Measurements from ENCODE around the gene SETBP1.

Gene SETBP1

GRCh38 chr18:44959013-44959412 is 278.3 kb downstream of the SETBP1 start:
- Histone ChIP-seq H3K27me3 (ENCODE audit: insufficient read depth, low read length) (no peaks in the 10 kb centered on the region), H3K36me3 (ENCODE audit: insufficient read depth, low read depth, low read length) (no peaks in the 10 kb centered on the region), H3K4me3 (ENCODE audit: low read length) (no peak overlapping the region), H3K4me1 (ENCODE audit: insufficient read depth, low read length) (no peaks in the 10 kb centered on the region), H3K27ac (ENCODE audit: low read length) (no peak overlapping the region), H3K9me3 (ENCODE audit: insufficient read depth, low read depth, low read length) (no peaks in the 10 kb centered on the region), H3K9ac (ENCODE audit: low read depth, low read length) (no peak overlapping the region)

- Histone ChIP-seq H3K27ac (ENCODE audit: low read length) (no peak overlapping the region), H3K4me1 (ENCODE audit: insufficient read depth, low read length) (no peaks in the 10 kb centered on the region), H3K27me3 (ENCODE audit: insufficient read depth, low read length) (no peaks in the 10 kb centered on the region), H3K36me3 (ENCODE audit: insufficient read depth, low read depth, low read length) (no peaks in the 10 kb centered on the region), H3K9ac (ENCODE audit: low read depth, low read length) (no peak overlapping the region), H3K4me3 (ENCODE audit: low read length) (no peak overlapping the region), H3K9me3 (ENCODE audit: insufficient read depth, low read depth, low read length) (no peaks in the 10 kb centered on the region)
Observed at GRCh38 chr18:44960580-44960979, 279.9 kb downstream of the SETBP1 start.

- no peaks in the 10 kb centered on the region for H3K4me1 ChIP-seq (ENCODE audit: insufficient read depth, low read length)
- H3K36me3 ChIP-seq (ENCODE audit: insufficient read depth, low read depth, low read length) = no peaks in the 10 kb centered on the region
- H3K4me3 ChIP-seq (ENCODE audit: low read length) = no peak overlapping the region
- H3K9me3 ChIP-seq (ENCODE audit: insufficient read depth, low read depth, low read length) = no peaks in the 10 kb centered on the region
- no peaks in the 10 kb centered on the region for H3K27me3 ChIP-seq (ENCODE audit: insufficient read depth, low read length)
- H3K27ac ChIP-seq (ENCODE audit: low read length) = no peak overlapping the region
- H3K9ac ChIP-seq (ENCODE audit: low read depth, low read length) = no peak overlapping the region
Observed at GRCh38 chr18:44961288-44961995, 280.8 kb downstream of the SETBP1 start.

GRCh38 chr18:44967599-44967998 is 286.9 kb downstream of the SETBP1 start:
- no peak overlapping the region for H3K27ac ChIP-seq (ENCODE audit: low read length)
- no peak overlapping the region for H3K4me3 ChIP-seq (ENCODE audit: low read length)
- H3K4me1 ChIP-seq (ENCODE audit: insufficient read depth, low read length) = no peaks in the 10 kb centered on the region; the same call in 1 of the 2 replicates
- H3K9me3 ChIP-seq (ENCODE audit: insufficient read depth, low read depth, low read length) = no peaks in the 10 kb centered on the region
- H3K27me3 ChIP-seq (ENCODE audit: insufficient read depth, low read length) = no peaks in the 10 kb centered on the region
- H3K9ac ChIP-seq (ENCODE audit: low read depth, low read length) = no peak overlapping the region
- no peaks in the 10 kb centered on the region for H3K36me3 ChIP-seq (ENCODE audit: insufficient read depth, low read depth, low read length)

GRCh38 chr18:44968336-44968735 is 287.6 kb downstream of the SETBP1 start:
- no peaks in the 10 kb centered on the region for H3K36me3 ChIP-seq (ENCODE audit: insufficient read depth, low read depth, low read length)
- H3K27ac ChIP-seq (ENCODE audit: low read length) = no peak overlapping the region
- no peaks in the 10 kb centered on the region for H3K27me3 ChIP-seq (ENCODE audit: insufficient read depth, low read length)
- H3K4me3 ChIP-seq (ENCODE audit: low read length) = no peak overlapping the region
- no peaks in the 10 kb centered on the region; the same call in 1 of the 2 replicates for H3K4me1 ChIP-seq (ENCODE audit: insufficient read depth, low read length)
- no peaks in the 10 kb centered on the region for H3K9me3 ChIP-seq (ENCODE audit: insufficient read depth, low read depth, low read length)
- H3K9ac ChIP-seq (ENCODE audit: low read depth, low read length) = no peak overlapping the region

- no peak overlapping the region for H3K27ac ChIP-seq (ENCODE audit: low read length)
- no peaks in the 10 kb centered on the region for H3K9me3 ChIP-seq (ENCODE audit: insufficient read depth, low read depth, low read length)
- H3K4me3 ChIP-seq (ENCODE audit: low read length) = no peak overlapping the region
- H3K9ac ChIP-seq (ENCODE audit: low read depth, low read length) = no peak overlapping the region
- no peaks in the 10 kb centered on the region for H3K36me3 ChIP-seq (ENCODE audit: insufficient read depth, low read depth, low read length)
- H3K27me3 ChIP-seq (ENCODE audit: insufficient read depth, low read length) = no peaks in the 10 kb centered on the region
- H3K4me1 ChIP-seq (ENCODE audit: insufficient read depth, low read length) = no peaks in the 10 kb centered on the region; the same call in none of the 2 replicates
Observed at GRCh38 chr18:44969214-44969795, 288.6 kb downstream of the SETBP1 start.

- Histone ChIP-seq H3K27ac (ENCODE audit: low read length) (no peak overlapping the region), H3K9ac (ENCODE audit: low read depth, low read length) (no peak overlapping the region), H3K9me3 (ENCODE audit: insufficient read depth, low read depth, low read length) (no peaks in the 10 kb centered on the region), H3K27me3 (ENCODE audit: insufficient read depth, low read length) (no peaks in the 10 kb centered on the region), H3K36me3 (ENCODE audit: insufficient read depth, low read depth, low read length) (no peaks in the 10 kb centered on the region), H3K4me3 (ENCODE audit: low read length) (no peak overlapping the region), H3K4me1 (ENCODE audit: insufficient read depth, low read length) (no peaks in the 10 kb centered on the region; the same call in none of the 2 replicates)
Observed at GRCh38 chr18:44973282-44973681, 292.6 kb downstream of the SETBP1 start.

GRCh38 chr18:44974174-44974573 is 293.5 kb downstream of the SETBP1 start:
- no peaks in the 10 kb centered on the region for H3K9me3 ChIP-seq (ENCODE audit: insufficient read depth, low read depth, low read length)
- no peaks in the 10 kb centered on the region; the same call in none of the 2 replicates for H3K4me1 ChIP-seq (ENCODE audit: insufficient read depth, low read length)
- H3K27me3 ChIP-seq (ENCODE audit: insufficient read depth, low read length) = no peaks in the 10 kb centered on the region
- no peaks in the 10 kb centered on the region for H3K36me3 ChIP-seq (ENCODE audit: insufficient read depth, low read depth, low read length)
- H3K9ac ChIP-seq (ENCODE audit: low read depth, low read length) = no peak overlapping the region
- H3K27ac ChIP-seq (ENCODE audit: low read length) = no peak overlapping the region
- no peak overlapping the region for H3K4me3 ChIP-seq (ENCODE audit: low read length)

GRCh38 chr18:44977856-44978255 is 297.2 kb downstream of the SETBP1 start:
- H3K9ac ChIP-seq (ENCODE audit: low read depth, low read length) = no peak overlapping the region
- no peaks in the 10 kb centered on the region for H3K27me3 ChIP-seq (ENCODE audit: insufficient read depth, low read length)
- H3K4me3 ChIP-seq (ENCODE audit: low read length) = no peak overlapping the region
- no peak overlapping the region for H3K27ac ChIP-seq (ENCODE audit: low read length)
- H3K9me3 ChIP-seq (ENCODE audit: insufficient read depth, low read depth, low read length) = no peaks in the 10 kb centered on the region
- H3K4me1 ChIP-seq (ENCODE audit: insufficient read depth, low read length) = no peaks in the 10 kb centered on the region; the same call in 1 of the 2 replicates
- no peaks in the 10 kb centered on the region for H3K36me3 ChIP-seq (ENCODE audit: insufficient read depth, low read depth, low read length)

- no peaks in the 10 kb centered on the region for H3K36me3 ChIP-seq (ENCODE audit: insufficient read depth, low read depth, low read length)
- H3K27ac ChIP-seq (ENCODE audit: low read length) = no peak overlapping the region
- no peaks in the 10 kb centered on the region for H3K9me3 ChIP-seq (ENCODE audit: insufficient read depth, low read depth, low read length)
- no peaks in the 10 kb centered on the region for H3K27me3 ChIP-seq (ENCODE audit: insufficient read depth, low read length)
- no peak overlapping the region for H3K4me3 ChIP-seq (ENCODE audit: low read length)
- H3K9ac ChIP-seq (ENCODE audit: low read depth, low read length) = no peak overlapping the region
- no peaks in the 10 kb centered on the region for H3K4me1 ChIP-seq (ENCODE audit: insufficient read depth, low read length)
Observed at GRCh38 chr18:44979748-44980147, 299.1 kb downstream of the SETBP1 start.

GRCh38 chr18:44981121-44981520 is 300.4 kb downstream of the SETBP1 start:
- Histone ChIP-seq H3K4me3 (ENCODE audit: low read length) (no peak overlapping the region), H3K36me3 (ENCODE audit: insufficient read depth, low read depth, low read length) (no peaks in the 10 kb centered on the region), H3K9ac (ENCODE audit: low read depth, low read length) (no peak overlapping the region), H3K4me1 (ENCODE audit: insufficient read depth, low read length) (no peaks in the 10 kb centered on the region), H3K9me3 (ENCODE audit: insufficient read depth, low read depth, low read length) (no peaks in the 10 kb centered on the region), H3K27ac (ENCODE audit: low read length) (no peak overlapping the region), H3K27me3 (ENCODE audit: insufficient read depth, low read length) (no peaks in the 10 kb centered on the region)

GRCh38 chr18:44986933-44987332 is 306.2 kb downstream of the SETBP1 start:
- H3K27me3 ChIP-seq (ENCODE audit: insufficient read depth, low read length) = no peaks in the 10 kb centered on the region

More at GRCh38 chr18:44986933-44987332, 306.2 kb downstream of the SETBP1 start:
- Histone ChIP-seq H3K36me3 (ENCODE audit: insufficient read depth, low read depth, low read length) (no peaks in the 10 kb centered on the region), H3K9ac (ENCODE audit: low read depth, low read length) (no peak overlapping the region), H3K9me3 (ENCODE audit: insufficient read depth, low read depth, low read length) (peaks cover 9% of the 10 kb centered on the region; the same call in 1 of the 2 replicates), H3K27ac (ENCODE audit: low read length) (no peak overlapping the region), H3K4me3 (ENCODE audit: low read length) (no peak overlapping the region), H3K4me1 (ENCODE audit: insufficient read depth, low read length) (no peaks in the 10 kb centered on the region)
